HL-60 (cell line): ENCODE results near the gene UGGT2.

ENCODE experiments used
- CTCF ChIP-seq: IDR thresholded peaks from one replicate; pipeline ENCODE4 v1.5.1; 2011; ENCODE audit warnings: low read length, control low read depth, inconsistent platforms; ENCODE audit not compliant: insufficient read depth
- GABPA ChIP-seq: IDR thresholded peaks from 2 replicates; pipeline ENCODE4 v1.6.1; 2012; ENCODE audit warnings: low read depth
- POLR2AphosphoS5 ChIP-seq: IDR thresholded peaks from 2 replicates; pipeline ENCODE4 v1.6.1; 2012; ENCODE audit warnings: low read depth

GRCh38 chr13:96068729-96069128, 15.5 kb upstream of the UGGT2 start:
- TF ChIP-seq CTCF (no peak), GABPA (no peak), POLR2AphosphoS5 (no peak)
